GM12874 (cell line): ENCODE results near the gene HS3ST3B1.

Experiments used
- CTCF ChIP-seq: IDR thresholded peaks from 2 replicates; pipeline ENCODE4 v1.5.1; 2011; ENCODE audit warnings: low read depth, mild to moderate bottlenecking, control low read depth, low read length, moderate library complexity; ENCODE audit not compliant: insufficient read depth

Gene HS3ST3B1

GRCh38 chr17:14282726-14283125, 18.2 kb upstream of the HS3ST3B1 start:
- TF ChIP-seq CTCF, result no peak

DNA sequence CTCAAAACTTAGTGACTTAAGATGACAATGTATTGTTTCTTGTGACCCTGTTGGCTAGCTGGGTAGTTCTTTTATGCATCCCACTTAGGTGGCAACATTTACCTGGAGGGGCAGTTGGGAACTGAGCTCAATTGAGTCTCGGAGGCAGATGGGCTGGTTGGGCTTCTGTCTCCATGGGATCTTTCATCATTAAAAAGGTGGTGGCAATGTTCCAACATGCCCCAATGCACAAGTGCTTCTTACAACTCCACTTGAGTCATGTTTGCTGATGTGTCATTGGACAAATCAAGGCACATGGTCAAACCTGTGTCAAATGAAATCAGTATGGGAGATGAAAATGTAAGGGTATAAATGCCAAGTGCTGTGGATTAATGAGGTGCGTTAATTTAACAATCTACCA, 11.7 kb upstream of the HS3ST3B1 start:
- no peak for TF ChIP-seq CTCF

- TF ChIP-seq CTCF, result no peak
These were observed 6.0 kb upstream of the HS3ST3B1 start for GRCh38 chr17:14294876-14295275.

DNA sequence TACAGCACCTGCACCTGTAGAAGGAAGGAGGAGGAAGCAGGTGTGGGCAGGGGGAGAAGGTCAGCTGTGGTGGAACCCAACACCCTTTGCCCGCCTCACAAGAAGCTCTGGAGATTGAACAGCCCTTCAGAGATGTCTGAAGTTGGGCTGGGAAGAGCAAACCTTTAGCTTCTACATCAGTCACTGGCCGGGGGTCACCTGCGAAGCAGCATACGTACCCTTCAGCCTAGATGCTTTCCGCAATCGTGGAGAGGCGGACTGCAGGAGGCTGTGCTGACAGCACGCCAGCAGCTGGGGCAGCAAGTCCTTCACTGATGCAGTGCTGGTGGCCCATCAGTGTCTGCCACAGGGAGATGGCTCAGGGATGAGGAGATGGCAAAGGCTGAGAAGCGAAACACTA, 5.2 kb upstream of the HS3ST3B1 start:
- TF ChIP-seq CTCF, result no peak

DNA sequence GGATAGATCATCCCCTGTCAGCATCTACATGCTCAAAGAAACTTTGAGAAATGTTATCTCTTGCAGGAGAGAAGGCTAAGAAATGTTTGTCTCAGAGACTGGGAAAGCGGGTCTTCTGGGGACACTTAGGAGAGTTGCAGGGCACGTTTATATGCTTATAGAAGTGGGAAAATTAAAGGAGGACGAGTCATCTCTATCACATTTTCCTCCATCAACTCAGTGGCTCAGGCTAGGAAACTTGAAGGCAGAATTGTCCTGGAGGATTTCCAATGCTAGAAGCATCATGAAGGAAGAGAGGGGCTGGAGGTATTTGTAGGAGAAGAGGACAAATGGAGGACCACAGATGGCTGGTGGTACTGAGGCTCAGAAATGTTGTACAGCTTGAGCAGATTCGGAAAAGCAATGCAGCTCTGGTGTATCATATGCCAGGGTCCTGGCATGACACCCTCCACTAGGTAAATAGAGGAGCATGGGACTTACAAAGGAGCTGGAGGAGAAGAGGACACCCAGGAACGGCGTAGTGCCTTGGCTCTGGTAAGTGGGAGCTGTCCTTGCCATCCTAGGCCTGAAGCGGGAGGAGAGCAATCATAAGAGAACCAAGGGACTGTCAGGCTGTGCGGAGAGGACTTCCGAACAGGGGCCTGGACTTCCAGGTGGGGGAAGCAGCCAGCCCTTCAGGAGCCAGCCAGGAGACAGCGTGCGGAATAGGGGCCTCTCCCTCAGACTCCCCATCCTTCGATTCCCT, 4.5 kb upstream of the HS3ST3B1 start:
- no peak for TF ChIP-seq CTCF

DNA sequence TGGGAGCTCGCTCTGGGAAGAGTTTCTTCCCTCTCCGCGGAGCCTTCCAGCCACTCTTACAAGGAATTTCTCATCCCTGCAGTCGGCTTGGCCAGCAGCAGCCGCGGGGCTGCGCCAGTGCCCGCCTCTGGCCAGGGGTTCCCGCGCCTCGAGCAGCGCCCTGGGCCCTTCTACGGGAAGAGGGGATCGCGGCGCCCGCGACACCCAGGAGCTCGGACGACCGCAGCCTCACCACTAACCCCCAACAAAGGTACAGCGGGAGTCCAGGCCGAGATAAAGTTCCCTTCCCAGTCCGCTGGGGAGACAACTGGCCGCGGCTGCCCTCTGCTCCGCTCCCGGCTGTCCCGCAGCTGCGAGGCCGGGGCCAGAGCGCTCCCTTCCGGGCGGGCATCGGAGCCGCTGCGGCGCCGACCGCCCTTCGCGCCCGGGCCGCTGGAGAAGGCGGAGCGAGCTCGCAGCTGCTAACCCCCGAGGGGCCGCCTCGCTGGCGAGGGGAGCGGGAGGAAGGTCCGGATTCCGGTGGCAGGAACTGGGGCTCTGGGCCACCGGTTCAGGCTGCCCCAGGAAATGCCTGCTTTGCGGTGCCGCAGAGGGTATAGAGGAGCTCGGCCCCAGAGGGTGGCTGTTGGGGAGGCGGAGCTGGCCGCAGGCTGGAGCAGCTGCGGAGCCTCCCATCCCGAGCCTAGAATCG, 3.6 kb upstream of the HS3ST3B1 start:
- TF ChIP-seq CTCF, result no peak

DNA sequence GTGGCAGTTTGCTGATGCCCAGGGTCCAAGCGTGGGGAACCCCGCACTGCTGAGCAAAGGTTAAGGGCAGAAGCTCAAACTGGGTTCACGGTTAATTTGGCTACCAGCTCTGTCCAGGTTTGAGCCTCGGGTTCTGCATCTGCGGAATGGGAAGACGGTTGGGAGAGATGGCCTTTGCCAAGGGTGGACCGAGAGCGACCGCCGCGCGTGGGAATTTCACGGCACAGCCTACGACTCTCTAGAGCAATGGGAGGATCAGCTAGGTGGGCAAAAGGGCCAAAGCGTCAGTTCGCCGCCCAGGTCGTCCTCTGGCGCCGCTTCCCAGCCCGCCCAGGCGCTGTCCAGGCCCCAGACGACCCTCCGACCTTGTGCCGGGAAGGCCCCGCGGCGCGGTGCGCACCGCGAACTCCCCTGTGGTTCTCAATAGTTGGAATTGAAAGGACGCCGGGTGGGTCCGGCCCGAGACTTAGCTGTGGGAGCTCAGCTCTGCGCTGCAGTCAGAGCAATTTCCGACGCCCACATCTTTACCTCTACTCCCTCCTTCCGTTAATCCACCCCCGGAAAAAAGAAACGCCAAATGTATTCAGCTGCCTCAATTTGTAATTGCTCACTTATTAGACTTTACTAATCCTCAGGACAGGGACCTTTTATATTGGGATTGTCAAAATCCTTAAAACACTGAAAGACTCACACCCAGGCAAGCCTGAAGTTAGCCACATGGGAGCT, 2.5 kb upstream of the HS3ST3B1 start:
- no peak for TF ChIP-seq CTCF
